ENCODE measurements around the gene OSTN. TPM values are rescaled to one million over a fixed set of nuclear protein-coding genes. Genes with fewer than 3 reads are reported as not detected.

Gene OSTN
- total RNA-seq, 4 donors from 2014 or later = 0.30 TPM; not detected in 3

DNA sequence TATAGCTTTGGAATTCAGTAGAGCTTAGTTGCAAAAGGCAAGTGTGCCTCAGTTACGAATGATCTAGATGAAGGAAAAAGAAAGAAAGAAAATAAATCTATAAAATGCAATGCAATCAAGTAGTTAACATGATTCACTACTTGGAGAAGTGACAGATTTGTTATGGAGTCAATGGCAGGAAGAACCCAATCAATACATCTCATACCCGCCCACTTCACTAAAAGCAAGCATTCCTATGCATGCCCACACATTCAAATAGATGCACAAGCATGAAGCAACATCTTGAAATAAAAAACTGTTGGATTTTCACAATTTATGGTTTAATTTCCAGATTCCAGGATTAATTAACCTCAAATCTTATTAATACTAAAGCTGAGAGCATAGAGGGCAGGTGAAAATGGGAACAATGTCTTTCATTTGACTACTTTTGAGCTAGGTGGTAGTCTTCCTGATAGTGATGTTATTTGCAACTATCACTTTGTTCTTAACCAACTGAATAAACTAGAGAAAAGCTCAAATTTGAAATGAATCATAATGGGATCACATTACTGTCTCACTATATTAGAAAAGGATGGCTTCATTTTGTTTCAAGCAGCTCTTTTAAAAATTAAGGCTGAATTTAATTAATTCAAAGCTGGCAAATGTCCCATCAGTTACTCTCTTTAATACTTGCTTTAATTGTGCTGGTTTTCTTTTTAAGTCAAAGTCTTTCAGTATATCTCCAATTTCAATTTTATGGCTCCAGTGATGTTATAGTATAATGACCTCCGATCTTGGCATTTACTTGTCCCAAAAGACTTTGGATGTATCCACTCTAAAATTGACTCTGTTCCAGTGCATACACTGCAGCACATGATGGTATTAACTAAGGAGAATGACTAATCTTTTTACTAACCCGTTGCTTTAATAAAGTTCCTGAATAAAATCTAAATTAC, 83.5 kb downstream of the OSTN start:
- Histone ChIP-seq H3K27me3 (no peaks in the 10 kb centered on the region), H3K27ac (no peak overlapping the region), H3K36me3 (no peaks in the 10 kb centered on the region), H3K4me3 (no peak overlapping the region), H3K4me1 (no peaks in the 10 kb centered on the region), H3K9me3 (no peaks in the 10 kb centered on the region)
- whole genome bisulfite sequencing = 44% methylated on average over 4 of the region's 4 CpGs
- no peak for DNase-seq (ENCODE audit: low spot score in 2 of 2)
- TF ChIP-seq, protein P1, sequence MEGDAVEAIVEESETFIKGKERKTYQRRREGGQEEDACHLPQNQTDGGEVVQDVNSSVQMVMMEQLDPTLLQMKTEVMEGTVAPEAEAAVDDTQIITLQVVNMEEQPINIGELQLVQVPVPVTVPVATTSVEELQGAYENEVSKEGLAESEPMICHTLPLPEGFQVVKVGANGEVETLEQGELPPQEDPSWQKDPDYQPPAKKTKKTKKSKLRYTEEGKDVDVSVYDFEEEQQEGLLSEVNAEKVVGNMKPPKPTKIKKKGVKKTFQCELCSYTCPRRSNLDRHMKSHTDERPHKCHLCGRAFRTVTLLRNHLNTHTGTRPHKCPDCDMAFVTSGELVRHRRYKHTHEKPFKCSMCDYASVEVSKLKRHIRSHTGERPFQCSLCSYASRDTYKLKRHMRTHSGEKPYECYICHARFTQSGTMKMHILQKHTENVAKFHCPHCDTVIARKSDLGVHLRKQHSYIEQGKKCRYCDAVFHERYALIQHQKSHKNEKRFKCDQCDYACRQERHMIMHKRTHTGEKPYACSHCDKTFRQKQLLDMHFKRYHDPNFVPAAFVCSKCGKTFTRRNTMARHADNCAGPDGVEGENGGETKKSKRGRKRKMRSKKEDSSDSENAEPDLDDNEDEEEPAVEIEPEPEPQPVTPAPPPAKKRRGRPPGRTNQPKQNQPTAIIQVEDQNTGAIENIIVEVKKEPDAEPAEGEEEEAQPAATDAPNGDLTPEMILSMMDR (IDR thresholded peaks at IDR 0.05) = no peak
- no peak for TF ChIP-seq POLR2AphosphoS5 (IDR thresholded peaks at IDR 0.05)
- TF ChIP-seq POLR2A (IDR thresholded peaks at IDR 0.05) = no peak
- no peak for TF ChIP-seq EP300 (IDR thresholded peaks at IDR 0.05)

DNA sequence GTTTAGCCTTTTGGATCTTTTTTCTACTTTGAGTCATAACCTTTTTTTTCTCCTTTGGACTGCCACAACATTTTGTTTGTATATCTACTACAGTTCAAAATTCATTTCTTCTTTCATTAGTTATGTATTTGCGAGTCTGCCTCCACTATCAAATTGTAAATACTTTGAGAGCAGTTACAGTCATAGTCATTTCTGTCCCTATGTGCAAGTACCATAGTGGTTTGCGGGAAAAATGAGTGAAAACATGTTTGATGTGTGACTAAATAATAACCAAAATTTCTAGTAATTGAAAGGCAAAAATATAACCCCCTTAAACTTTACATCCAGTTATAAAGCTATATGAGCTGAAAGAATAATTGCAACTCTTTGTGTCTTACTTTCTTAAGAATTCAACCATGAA, 84.4 kb downstream of the OSTN start:
- Histone ChIP-seq H3K27ac (no peak overlapping the region), H3K9me3 (no peaks in the 10 kb centered on the region), H3K4me3 (no peak overlapping the region), H3K36me3 (no peaks in the 10 kb centered on the region), H3K4me1 (no peaks in the 10 kb centered on the region), H3K27me3 (no peaks in the 10 kb centered on the region)
- 92% methylated on average over 2 of the region's 2 CpGs for WGBS
- DNase-seq (ENCODE audit: low spot score in 2 of 2) = no peak
- TF ChIP-seq, protein P1 (IDR thresholded peaks at IDR 0.05) = no peak
- TF ChIP-seq POLR2A (IDR thresholded peaks at IDR 0.05) = no peak
- TF ChIP-seq POLR2AphosphoS5 (IDR thresholded peaks at IDR 0.05) = no peak
- TF ChIP-seq EP300 (IDR thresholded peaks at IDR 0.05) = no peak

- 40% methylated on average over 4 of the region's 4 CpGs for WGBS
- H3K27ac ChIP-seq = no peak overlapping the region
- peak overlapping the region; percentile 5 for H3K4me3 ChIP-seq
These were observed 91.4 kb downstream of the OSTN start for GRCh38 chr3:191290311-191291025.

GRCh38 chr3:191292243-191293015, 93.4 kb downstream of the OSTN start:
- H3K27me3 ChIP-seq = no peaks in the 10 kb centered on the region
- TF ChIP-seq, protein P1 (IDR thresholded peaks at IDR 0.05) = no peak
- no peak for TF ChIP-seq EP300 (IDR thresholded peaks at IDR 0.05)
- no peak for TF ChIP-seq POLR2AphosphoS5 (IDR thresholded peaks at IDR 0.05)
- no peak for TF ChIP-seq POLR2A (IDR thresholded peaks at IDR 0.05)
- no peaks in the 10 kb centered on the region for H3K4me1 ChIP-seq
- no peaks in the 10 kb centered on the region for H3K36me3 ChIP-seq
- no peaks in the 10 kb centered on the region for H3K9me3 ChIP-seq
- DNase-seq (ENCODE audit: low spot score in 2 of 2) = no peak
- H3K27ac ChIP-seq = no peak overlapping the region
- H3K4me3 ChIP-seq = no peak overlapping the region
- 79% methylated on average over 5 of the region's 5 CpGs for WGBS

More at GRCh38 chr3:191290311-191291025, 91.4 kb downstream of the OSTN start:
- no peaks in the 10 kb centered on the region for H3K9me3 ChIP-seq
- no peaks in the 10 kb centered on the region for H3K4me1 ChIP-seq
- DNase-seq (ENCODE audit: low spot score in 2 of 2) = no peak
- H3K36me3 ChIP-seq = no peaks in the 10 kb centered on the region
- no peaks in the 10 kb centered on the region for H3K27me3 ChIP-seq
- TF ChIP-seq, protein P1 (IDR thresholded peaks at IDR 0.05) = no peak
- TF ChIP-seq POLR2A (IDR thresholded peaks at IDR 0.05) (no peak), EP300 (IDR thresholded peaks at IDR 0.05) (no peak), POLR2AphosphoS5 (IDR thresholded peaks at IDR 0.05) (no peak)

All from suprapubic skin (tissue), 4 donors.